Measurements from ENCODE around the gene PLCXD1.
"Not testable (repeated sequence)": the region's sequence is repeated elsewhere in the genome, so short reads cannot be mapped to it uniquely, and the experiment has no call there.

The PLCXD1 gene

GRCh38 chrX:292900-293897 is 12.0 kb downstream of the PLCXD1 start:
- no peak for DNase-seq

DNA sequence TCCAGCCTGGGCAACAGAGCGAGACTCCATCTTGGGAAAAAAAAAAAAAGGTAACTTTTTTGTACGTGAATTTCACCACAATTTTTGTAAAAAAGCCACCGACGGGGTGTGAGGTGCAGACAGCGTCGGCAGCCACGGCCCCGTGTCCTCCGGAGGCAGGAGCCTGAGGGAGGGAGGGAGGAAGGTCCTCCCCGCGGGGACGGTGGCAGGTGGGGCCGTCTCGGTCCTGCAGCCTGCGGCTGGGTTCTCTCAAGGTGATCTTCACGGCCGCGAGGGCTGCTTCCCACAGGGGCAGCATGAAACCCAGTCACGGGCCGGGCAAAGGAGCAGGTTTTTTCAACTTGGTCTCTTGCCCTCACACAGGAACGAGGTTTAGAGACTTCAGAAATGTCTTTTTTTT is 14.0 kb downstream of the PLCXD1 start:
- DNase-seq, result no peak

DNA sequence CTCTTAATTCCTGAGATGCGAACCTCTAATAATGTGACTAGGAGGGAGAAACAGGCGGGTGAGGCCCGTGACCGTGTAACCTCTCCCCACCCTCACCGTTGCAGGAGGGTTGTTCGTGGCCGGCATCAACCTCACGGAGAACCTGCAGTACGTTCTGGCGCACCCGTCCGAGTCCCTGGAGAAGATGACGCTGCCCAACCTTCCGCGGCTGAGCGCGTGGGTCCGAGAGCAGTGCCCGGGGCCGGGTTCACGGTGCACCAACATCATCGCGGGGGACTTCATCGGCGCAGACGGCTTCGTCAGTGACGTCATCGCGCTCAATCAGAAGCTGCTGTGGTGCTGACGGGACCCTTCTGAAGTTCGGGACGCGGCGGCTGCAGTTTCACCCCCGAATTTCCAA is 17.8 kb downstream of the PLCXD1 start:
- no peak for DNase-seq

DNA sequence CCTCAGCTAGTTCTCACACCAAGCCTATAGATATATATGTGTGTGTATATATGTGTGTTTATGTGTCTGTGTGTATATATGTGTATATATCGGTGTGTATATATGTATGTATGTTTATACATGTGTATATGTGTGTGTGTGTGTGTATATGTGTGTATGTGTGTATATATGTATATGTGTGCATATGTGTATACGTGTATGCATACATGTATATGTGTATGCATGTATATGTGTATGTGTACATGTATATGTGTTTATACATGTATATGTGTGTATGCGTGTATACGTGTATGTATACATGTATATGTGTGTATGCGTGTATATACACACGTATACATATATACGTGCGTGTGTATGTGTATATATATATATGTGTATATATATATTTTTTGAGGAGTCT is 19.2 kb downstream of the PLCXD1 start:
- no peak for DNase-seq

DNA sequence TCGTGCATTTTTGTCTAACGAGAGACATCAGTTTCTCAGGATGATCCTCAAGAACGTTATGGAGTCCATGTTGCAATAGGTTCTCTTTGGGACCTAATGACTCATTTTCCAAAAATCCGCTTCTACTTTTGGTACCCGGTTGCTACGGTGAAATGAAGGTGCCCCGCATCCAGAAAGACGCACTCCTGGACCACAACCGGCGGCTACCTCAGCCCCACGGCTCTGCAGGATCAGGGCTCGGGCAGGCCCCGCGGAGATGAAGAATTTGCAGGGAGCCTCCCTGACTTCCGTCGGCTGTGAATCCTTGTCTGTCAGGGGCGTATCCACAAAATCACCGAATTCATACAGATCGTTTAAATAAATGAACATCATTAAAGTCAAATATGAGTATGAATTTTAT is 21.8 kb downstream of the PLCXD1 start:
- DNase-seq, result no peak

- DNase-seq, result not testable (repeated sequence)
Measured at GRCh38 chrX:305781-306613, 24.8 kb downstream of the PLCXD1 start.

DNA sequence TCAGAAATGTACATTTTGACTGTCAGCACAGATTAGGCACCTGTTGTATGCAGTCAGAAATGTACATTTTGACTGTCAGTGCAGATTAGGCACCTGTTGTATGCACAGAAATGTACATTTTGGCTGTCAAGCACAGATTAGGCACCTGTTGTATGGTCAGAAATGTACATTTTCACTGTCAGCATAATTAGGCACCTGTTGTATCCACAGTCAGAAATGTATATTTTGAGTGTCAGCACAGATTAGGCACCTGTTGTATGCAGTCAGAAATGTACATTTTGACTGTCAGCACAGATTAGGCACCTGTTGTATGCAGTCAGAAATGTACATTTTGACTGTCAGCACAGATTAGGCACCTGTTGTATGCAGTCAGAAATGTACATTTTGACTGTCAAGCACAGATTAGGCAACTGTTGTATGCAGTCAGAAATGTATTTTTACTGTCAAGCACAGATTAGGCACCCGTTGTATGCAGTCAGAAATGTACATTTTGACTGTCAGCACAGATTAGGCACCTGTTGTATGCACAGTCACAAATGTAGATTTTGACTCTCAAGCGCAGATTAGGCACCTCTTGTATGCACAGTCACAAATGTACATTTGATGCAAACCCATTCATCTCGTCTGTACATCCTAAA is 25.6 kb downstream of the PLCXD1 start:
- DNase-seq, result not testable (repeated sequence)

DNA sequence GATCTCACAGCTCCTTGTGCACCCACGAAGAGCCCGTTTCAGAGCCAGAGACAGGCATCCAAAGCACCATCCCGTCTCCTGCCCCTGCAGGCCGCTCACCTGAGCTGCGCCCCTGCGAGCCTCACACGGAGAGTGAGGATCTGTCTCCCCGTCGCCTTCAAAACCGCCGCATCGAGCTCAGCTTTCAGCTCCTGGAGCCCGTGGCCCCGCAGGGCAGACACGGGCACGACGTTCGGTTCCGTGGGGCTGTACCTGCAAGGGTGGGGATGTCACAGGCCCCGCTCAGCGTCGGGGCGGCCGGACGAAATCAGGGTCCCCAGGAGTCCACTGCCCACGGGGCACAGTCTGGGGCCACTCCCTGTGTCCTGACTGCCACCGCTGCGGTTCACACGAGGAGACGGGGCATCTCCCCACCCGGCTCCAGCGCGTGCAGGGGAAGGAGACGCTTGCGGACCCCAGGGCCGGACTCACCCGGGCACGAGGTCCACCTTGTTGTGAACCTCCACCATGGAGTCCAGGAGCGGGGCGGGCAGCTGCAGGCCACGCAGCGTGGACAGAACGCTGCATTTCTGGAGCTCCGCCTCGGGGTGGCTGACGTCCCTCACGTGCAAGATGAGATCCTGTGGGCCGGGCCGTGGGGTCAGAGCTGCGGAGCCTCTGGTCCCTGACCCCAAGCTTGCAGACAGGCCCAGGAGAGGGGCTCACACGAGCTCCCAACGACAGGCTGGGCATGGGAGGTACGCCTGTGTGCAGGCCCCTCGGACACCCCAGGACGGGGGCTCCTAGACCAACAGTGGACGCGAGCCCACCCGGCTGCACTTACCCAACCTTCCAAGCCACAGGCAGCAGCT is 26.3 kb downstream of the PLCXD1 start:
- no peak for DNase-seq

DNA sequence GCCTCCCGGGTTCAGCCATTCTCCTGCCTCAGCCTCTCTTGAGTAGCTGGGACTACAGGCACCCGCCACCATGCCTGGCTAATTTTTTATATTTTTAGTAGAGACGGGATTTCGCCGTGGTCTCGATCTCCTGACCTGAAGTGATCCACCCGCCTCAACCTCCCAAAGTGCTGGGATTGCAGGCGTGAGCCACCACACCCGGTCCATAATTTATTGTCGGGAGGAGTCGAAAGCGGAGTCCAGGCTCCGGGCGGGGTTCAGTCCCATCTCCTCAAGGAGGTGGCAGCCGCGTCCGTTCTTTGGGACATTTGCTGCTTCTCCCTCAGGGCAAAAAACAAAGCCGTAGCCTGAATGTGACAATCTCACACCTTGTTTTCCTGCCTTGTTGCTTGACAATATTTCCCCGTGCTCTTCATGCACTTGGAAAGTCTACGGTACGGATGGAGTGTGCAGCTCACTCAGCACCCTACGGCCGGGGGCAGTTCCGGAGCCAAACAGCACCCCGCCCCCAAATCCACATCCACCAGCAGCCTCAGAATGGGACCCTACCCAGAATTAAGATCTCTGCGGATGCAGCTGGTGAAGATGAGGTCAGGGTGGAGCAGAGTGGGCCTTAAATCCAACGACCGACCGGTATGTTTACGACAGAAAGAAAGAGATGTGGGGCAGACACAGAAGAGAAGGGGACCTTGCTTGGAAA is 27.8 kb downstream of the PLCXD1 start:
- no peak for DNase-seq

DNA sequence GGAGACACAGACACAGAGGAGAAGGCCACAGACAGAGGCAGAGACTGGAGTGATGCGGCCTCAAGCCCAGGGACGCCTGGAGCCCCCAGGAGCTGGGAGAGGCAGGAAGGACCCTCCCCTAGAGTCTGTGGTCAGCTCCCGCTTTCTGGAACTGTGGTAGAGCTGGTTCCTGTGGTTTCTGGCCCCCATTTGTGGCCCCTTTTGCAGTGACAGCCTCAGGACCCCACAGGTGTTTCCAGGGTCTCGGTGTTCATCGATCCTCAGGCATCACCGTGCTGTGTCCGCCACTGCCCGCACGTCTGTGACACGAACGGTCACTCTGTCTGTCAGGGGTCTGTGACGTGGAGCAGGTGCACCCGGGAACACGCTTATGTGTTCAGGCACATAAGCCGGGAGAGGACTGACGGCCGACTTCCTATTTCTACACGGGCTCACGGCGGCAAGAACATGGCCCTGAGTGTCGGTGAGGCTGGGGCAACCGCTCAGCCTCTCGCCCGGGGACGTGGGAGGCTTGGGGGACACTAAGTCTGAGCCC is 29.5 kb downstream of the PLCXD1 start:
- DNase-seq, result no peak

GRCh38 chrX:311156-312129 is 30.3 kb downstream of the PLCXD1 start:
- DNase-seq, result no peak

GRCh38 chrX:312621-313331 is 31.6 kb downstream of the PLCXD1 start:
- DNase-seq, result no peak

DNA sequence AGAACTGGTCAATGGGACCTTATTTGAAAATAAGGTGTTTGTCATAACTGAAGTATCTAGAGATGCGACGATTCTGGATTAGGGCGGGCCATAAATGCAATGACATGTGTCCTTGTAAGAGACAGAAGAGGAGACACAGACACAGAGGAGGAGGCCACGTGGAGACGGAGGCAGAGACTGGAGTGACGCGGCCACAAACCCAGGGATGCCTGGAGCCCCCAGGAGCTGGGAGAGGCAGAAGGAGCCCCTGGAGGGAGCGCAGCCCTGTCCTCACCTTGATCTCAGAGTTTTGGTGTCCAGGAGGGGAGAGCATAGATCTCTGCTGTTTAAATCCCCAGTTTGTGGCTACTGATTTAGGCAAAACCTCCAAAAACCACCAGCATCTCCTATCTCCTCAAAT is 32.4 kb downstream of the PLCXD1 start:
- no peak for DNase-seq

DNA sequence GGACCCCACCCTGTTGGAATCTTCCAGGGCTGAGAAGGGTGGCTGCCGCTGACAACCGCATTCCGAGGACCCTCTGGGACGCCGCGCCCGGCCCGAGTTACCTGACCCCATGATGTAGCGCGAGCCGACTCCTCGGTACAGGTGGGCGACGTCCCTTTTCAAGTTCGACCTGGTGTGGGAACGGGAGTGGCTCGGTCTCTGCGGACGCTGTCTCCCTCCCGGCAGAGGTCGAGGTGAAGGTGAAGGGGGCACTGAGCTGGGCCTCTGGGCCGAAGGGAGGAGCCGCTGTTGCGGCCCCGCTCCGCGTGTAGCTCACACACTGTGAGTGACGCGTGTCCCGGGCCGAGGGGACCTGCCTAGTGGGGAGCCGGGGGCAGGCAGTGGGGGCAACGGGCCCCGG is 32.9 kb downstream of the PLCXD1 start:
- DNase-seq, result no peak

DNA sequence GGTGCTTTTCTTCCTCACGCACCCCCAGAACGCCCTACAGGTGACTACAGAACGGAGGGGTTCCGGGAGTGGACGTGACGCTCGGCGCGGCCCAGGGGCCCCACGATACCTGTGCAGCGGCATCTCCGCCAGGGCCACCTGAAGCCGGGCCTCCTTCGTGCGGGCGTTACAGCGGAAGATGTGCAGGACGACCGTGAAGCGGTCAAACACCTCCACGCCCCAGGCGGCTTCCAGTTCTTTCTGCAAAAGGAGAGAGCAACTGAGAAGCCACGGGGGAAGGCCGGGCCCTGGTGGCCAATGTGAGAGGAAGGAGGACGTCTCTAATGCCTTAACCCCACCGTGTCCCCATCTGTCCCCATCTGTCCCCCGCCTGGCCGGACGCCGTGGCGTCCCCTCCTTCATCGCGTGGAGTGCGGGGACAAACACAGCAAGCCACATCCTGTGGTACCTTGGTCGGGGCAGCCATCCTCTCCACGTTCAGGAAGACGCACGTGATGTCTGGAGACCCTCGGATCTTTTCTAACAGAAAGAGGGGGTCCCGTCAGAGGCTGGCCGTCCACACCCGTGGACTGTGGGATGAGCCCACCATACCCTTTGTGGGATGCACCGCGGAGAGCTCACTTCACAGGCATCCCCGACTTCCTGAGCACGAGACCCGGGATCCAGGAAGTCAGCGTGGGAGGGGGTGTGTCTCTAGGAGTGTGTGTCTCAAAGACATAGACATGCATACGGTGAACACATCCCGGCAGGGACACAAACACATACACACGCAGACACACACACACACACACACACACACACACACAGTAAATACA is 33.8 kb downstream of the PLCXD1 start:
- no peak for DNase-seq

DNA sequence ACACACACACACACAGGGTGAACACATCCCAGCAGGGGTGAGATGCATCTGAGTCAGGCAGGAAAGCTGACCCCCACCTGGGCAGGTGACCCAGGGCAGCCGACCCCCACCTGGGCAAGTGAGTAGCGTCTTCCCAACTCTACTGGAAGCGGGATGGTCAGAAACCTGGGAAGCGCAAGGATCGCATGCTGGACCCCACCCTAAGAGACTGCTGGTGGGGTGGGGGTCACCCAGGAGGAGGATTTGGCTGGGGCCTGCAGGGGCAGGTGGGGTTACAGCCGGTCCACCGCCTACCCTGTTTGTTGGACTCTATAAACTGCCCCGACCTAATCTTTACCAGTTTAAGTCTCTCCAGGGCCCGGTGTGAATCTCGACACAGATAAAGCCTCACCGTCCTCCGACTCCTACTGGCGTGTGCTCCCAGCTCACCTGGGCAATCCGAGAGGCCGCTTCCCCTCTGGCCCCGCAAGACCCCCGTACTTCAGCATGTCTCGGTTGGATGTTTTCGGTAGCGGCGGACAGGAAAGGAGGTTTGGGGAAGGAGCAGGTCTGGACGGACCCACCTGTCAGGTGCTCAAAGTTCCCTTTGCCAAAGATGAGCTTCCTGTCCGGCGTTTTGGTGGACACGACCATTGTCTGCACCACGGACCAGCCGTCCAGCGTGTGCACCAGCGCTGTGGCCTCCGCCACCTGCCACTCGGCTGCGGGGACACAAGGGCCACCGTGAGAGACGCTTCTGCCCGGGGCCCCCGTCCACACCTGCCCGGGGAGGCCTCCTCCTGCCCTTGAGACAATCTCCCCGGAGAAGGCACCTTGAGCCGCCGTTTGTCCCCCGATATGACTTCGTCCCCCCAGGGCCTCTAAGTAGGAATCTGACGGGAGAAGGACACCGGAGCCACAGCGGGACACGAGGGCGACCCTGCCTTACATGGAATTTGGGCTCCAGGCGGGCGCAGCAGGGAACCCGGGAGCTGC is 35.5 kb downstream of the PLCXD1 start:
- no peak for DNase-seq

- DNase-seq, result no peak
Measured at GRCh38 chrX:317424-318067, 36.4 kb downstream of the PLCXD1 start.
